Measurements from ENCODE around the gene BTBD2.

Gene BTBD2

DNA sequence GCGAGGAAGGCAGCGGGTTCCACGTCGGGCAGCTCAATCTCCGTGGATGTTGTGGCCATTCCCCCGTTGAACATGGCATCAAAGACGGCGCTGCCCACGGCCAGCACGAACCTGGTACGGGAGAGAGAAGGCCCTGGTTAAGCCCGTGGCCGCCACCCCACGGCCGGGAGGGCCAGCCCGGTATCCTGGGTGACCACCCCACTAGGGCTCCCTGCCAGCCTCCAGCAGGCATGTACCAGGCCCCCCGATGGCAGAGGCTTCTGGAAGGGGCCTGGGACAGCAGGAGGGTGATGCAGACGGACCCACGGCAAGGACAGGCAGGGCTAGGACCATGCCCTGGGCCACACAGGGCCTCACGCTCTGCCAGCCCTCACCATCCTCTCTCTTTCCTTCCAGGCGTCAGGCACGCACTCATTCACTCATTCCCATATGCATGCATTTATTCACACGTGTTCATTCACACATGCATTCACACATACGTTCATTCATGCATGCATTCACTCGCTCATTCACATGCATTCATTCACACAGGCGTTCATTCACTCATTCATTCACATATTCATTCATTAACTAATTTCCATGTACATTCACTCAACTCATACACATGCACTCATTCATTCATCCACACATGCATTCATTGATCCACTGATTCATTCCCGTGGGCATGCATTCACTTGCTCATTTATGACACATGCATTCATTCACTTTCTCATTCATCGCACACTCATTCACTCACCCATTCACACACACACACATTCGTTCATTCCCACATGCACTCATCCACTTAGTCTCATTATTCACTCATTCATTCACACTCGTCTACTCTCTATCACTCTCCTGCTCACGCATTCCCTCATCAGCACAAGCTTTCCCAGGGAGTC lies 17.9 kb downstream of the BTBD2 start:
- no peak overlapping the region for H3K4me2 ChIP-seq (ENCODE audit: low read depth, low read length)
- H3K36me3 ChIP-seq (replicated peaks; ENCODE audit: insufficient read depth, low read length): no peaks in the 10 kb centered on the region
- no peaks in the 10 kb centered on the region for H4K20me1 ChIP-seq (ENCODE audit: insufficient read depth, low read length)
- H3K79me2 ChIP-seq (ENCODE audit: low read length): no peaks in the 10 kb centered on the region
- no peaks in the 10 kb centered on the region for H3K9me2 ChIP-seq (replicated peaks; ENCODE audit: insufficient read depth, low read length)
- no peak overlapping the region for H3K27ac ChIP-seq (ENCODE audit: low read length)
- TF ChIP-seq, protein P1, sequence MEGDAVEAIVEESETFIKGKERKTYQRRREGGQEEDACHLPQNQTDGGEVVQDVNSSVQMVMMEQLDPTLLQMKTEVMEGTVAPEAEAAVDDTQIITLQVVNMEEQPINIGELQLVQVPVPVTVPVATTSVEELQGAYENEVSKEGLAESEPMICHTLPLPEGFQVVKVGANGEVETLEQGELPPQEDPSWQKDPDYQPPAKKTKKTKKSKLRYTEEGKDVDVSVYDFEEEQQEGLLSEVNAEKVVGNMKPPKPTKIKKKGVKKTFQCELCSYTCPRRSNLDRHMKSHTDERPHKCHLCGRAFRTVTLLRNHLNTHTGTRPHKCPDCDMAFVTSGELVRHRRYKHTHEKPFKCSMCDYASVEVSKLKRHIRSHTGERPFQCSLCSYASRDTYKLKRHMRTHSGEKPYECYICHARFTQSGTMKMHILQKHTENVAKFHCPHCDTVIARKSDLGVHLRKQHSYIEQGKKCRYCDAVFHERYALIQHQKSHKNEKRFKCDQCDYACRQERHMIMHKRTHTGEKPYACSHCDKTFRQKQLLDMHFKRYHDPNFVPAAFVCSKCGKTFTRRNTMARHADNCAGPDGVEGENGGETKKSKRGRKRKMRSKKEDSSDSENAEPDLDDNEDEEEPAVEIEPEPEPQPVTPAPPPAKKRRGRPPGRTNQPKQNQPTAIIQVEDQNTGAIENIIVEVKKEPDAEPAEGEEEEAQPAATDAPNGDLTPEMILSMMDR (IDR thresholded peaks at IDR 0.05; ENCODE audit: low read length): no peak
- no peak for TF ChIP-seq EZH2phosphoT487 (IDR thresholded peaks at IDR 0.05; ENCODE audit: low read length)
- TF ChIP-seq EZH2 (optimal IDR thresholded peaks at IDR 0.05; ENCODE audit: low read depth, low read length): no peak
- no peak for DNase-seq
- no peak overlapping the region for H3K9ac ChIP-seq (ENCODE audit: low read length)
- H3K4me1 ChIP-seq (ENCODE audit: low read length): no peaks in the 10 kb centered on the region
- no peaks in the 10 kb centered on the region for H3K9me3 ChIP-seq (replicated peaks; ENCODE audit: insufficient read depth, low read length)
- no peak overlapping the region for H2AFZ ChIP-seq (ENCODE audit: low read length)
- H3K4me3 ChIP-seq (ENCODE audit: low read length): no peak overlapping the region
- no peaks in the 10 kb centered on the region for H3K27me3 ChIP-seq (replicated peaks; ENCODE audit: insufficient read depth, low read length)
- H3F3A ChIP-seq (ENCODE audit: insufficient read depth, low read length): no peaks in the 10 kb centered on the region

DNA sequence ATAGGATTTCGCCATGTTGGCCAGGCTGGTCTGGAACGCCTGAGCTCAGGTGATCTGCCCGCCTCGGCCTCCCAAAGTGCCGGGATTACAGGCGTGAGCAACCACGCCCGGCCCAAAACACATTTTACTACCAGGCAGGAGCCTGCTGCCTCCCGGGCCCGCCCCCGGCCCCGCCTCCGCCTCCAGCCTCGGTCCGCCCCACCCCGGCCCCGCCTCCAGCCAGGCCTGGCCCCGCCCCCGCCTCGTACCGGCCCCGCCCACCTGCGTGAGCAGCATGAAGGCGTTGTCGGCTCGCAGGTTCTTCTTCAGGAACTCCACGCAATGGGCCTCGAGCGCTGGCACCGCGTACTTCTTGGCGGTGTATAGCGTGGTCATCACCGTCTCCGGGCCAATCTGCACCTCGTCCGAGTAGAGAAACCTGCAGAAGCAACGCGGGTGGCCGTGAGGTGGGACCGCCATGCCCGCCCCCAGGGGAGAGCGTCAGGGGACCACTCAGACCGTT lies 22.7 kb downstream of the BTBD2 start:
- no peak overlapping the region for H3K4me3 ChIP-seq (ENCODE audit: low read length)
- H3K27me3 ChIP-seq (replicated peaks; ENCODE audit: insufficient read depth, low read length): no peaks in the 10 kb centered on the region
- no peaks in the 10 kb centered on the region for H4K20me1 ChIP-seq (ENCODE audit: insufficient read depth, low read length)
- H3K79me2 ChIP-seq (ENCODE audit: low read length): no peaks in the 10 kb centered on the region
- H3K9me3 ChIP-seq (replicated peaks; ENCODE audit: insufficient read depth, low read length): no peaks in the 10 kb centered on the region
- no peak overlapping the region for H2AFZ ChIP-seq (ENCODE audit: low read length)
- H3F3A ChIP-seq (ENCODE audit: insufficient read depth, low read length): no peaks in the 10 kb centered on the region
- no peaks in the 10 kb centered on the region for H3K9me2 ChIP-seq (replicated peaks; ENCODE audit: insufficient read depth, low read length)
- no peak overlapping the region for H3K4me2 ChIP-seq (ENCODE audit: low read depth, low read length)
- no peak overlapping the region for H3K27ac ChIP-seq (ENCODE audit: low read length)
- TF ChIP-seq EZH2phosphoT487 (IDR thresholded peaks at IDR 0.05; ENCODE audit: low read length): no peak
- no peak for TF ChIP-seq EZH2 (optimal IDR thresholded peaks at IDR 0.05; ENCODE audit: low read depth, low read length)
- TF ChIP-seq, protein P1 (IDR thresholded peaks at IDR 0.05; ENCODE audit: low read length): no peak
- H3K36me3 ChIP-seq (replicated peaks; ENCODE audit: insufficient read depth, low read length): no peaks in the 10 kb centered on the region; the same call in 1 of the 2 replicates
- no peaks in the 10 kb centered on the region for H3K4me1 ChIP-seq (ENCODE audit: low read length)
- no peak overlapping the region for H3K9ac ChIP-seq (ENCODE audit: low read length)
- DNase-seq: no peak

DNA sequence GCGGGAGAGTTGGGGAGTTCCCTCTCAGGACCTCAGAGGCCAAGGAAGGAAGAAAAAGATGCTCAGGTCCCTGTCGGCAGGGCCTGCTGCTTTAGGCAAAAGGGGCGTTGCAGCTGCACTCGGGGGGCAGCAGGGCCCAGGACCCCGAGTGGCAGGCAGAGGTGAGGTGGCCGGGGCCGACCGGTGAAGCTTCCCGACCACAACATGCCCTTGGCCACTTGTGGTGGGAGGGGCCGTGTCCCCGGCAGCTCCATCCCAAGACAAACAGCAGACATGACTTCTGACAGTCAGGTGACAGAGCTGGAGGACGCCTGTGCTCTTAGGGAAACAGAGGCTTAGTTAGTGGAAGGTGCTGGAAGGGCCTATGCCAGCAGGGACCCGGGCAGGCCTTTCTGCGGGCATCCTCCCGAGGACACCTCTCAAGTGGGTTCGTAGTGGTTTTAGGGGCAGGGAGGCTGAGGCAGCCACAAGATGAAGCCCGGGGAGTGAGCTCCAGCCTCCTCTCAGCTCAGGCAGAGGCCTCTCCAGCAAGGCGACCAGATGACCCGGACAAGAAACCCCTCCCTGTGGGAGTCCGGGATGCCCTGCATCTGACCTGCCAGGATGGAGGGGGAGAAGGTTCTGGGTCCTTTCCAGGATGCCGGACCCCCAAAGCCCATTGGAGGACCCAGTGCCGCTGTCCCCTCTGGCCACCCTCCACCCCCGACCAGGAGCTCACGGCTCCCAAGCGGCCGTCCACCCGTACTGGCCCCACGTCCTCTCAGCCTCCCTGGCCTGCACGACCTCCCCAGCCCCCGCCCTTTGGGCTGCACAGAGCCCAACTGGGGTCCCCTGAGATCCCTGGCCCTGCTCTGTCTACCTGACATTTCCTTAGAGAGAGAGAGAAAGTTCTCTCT lies 24.2 kb downstream of the BTBD2 start:
- no peak for TF ChIP-seq EZH2phosphoT487 (IDR thresholded peaks at IDR 0.05; ENCODE audit: low read length)
- TF ChIP-seq EZH2 (optimal IDR thresholded peaks at IDR 0.05; ENCODE audit: low read depth, low read length): no peak
- TF ChIP-seq, protein P1 (IDR thresholded peaks at IDR 0.05; ENCODE audit: low read length): no peak
- DNase-seq: no peak
- no peak overlapping the region for H3K4me2 ChIP-seq (ENCODE audit: low read depth, low read length)
- no peaks in the 10 kb centered on the region for H3K9me3 ChIP-seq (replicated peaks; ENCODE audit: insufficient read depth, low read length)
- peaks cover 4% of the 10 kb centered on the region for H3K36me3 ChIP-seq (replicated peaks; ENCODE audit: insufficient read depth, low read length)
- no peaks in the 10 kb centered on the region for H3K4me1 ChIP-seq (ENCODE audit: low read length)
- no peaks in the 10 kb centered on the region for H3K79me2 ChIP-seq (ENCODE audit: low read length)
- H3K4me3 ChIP-seq (ENCODE audit: low read length): no peak overlapping the region
- no peak overlapping the region for H3K9ac ChIP-seq (ENCODE audit: low read length)
- H3F3A ChIP-seq (ENCODE audit: insufficient read depth, low read length): no peaks in the 10 kb centered on the region
- H3K27me3 ChIP-seq (replicated peaks; ENCODE audit: insufficient read depth, low read length): no peaks in the 10 kb centered on the region
- no peak overlapping the region for H3K27ac ChIP-seq (ENCODE audit: low read length)
- no peak overlapping the region for H2AFZ ChIP-seq (ENCODE audit: low read length)
- no peaks in the 10 kb centered on the region for H4K20me1 ChIP-seq (ENCODE audit: insufficient read depth, low read length)
- H3K9me2 ChIP-seq (replicated peaks; ENCODE audit: insufficient read depth, low read length): no peaks in the 10 kb centered on the region

All from MM.1S (cell line).